Natural killer cell (primary cell): Measurements from ENCODE around the gene CMYA5. TPM values are rescaled to one million over a fixed set of nuclear protein-coding genes. Genes with fewer than 3 reads are reported as not detected.
"Not testable (repeated sequence)": the region's sequence is repeated elsewhere in the genome, so short reads cannot be mapped to it uniquely, and the experiment has no call there.

Source experiments
- ATAC-seq, 3 donors: fragments of 150-1000 bp in 2 of 3; fragments of 200-7000 bp in 1 of 3; cut with Tn5 transposase; 1 replicate in 1 of 3; 2 replicates in 2 of 3; pipeline ENCODE4 v1.10.0; 2021; ENCODE audit warnings: mild to moderate bottlenecking in 2 of 3, moderate library complexity in 2 of 3
- DNase-seq, 2 donors: peaks; one replicate each; pipeline versions ENCODE4 v3.0.0 to v3.0.0-alpha.2; 2013 to 2021; ENCODE audit warnings: mixed read lengths in 1 of 2
- H3K27ac ChIP-seq: one replicate; pipeline ENCODE4 v1.5.1; 2013; ENCODE audit warnings: mild to moderate bottlenecking, low read length
- H3K27me3 ChIP-seq: one replicate; pipeline ENCODE4 v1.6.1; 2013; ENCODE audit warnings: low read length; ENCODE audit not compliant: control insufficient read depth, insufficient read depth
- H3K36me3 ChIP-seq: one replicate; pipeline ENCODE4 v1.6.1; 2013; ENCODE audit warnings: low read length; ENCODE audit not compliant: control insufficient read depth, insufficient read depth
- H3K4me1 ChIP-seq: one replicate; pipeline ENCODE4 v1.6.1; 2013; ENCODE audit warnings: low read length; ENCODE audit not compliant: control insufficient read depth, insufficient read depth
- H3K4me3 ChIP-seq: one replicate; pipeline ENCODE4 v1.5.1; 2013; ENCODE audit warnings: low read length
- H3K9me3 ChIP-seq: one replicate; pipeline ENCODE4 v1.6.1; 2013; ENCODE audit warnings: low read length; ENCODE audit not compliant: control insufficient read depth, insufficient read depth
- H3K27ac Mint-ChIP-seq, 2 donors: one replicate each; pipeline ENCODE4 v1.8.0; 2022; ENCODE audit warnings: mild to moderate bottlenecking in 2 of 2, mixed read lengths in 2 of 2, moderate library complexity in 1 of 2
- H3K27me3 Mint-ChIP-seq, 2 donors: one replicate each; pipeline ENCODE4 v1.8.0; 2022; ENCODE audit warnings: low read depth in 2 of 2, mixed read lengths in 2 of 2
- H3K36me3 Mint-ChIP-seq: one replicate; pipeline ENCODE4 v1.8.0; 2022; ENCODE audit warnings: mixed read lengths
- H3K4me1 Mint-ChIP-seq, 2 donors: one replicate each; pipeline ENCODE4 v1.8.0; 2022; ENCODE audit warnings: mixed read lengths in 2 of 2
- H3K4me3 Mint-ChIP-seq: one replicate; pipeline ENCODE4 v1.8.0; 2022; ENCODE audit warnings: mild to moderate bottlenecking, moderate library complexity, mixed read lengths
- H3K9me3 Mint-ChIP-seq, 2 donors: one replicate each; pipeline ENCODE4 v1.8.0; 2022; ENCODE audit warnings: mixed read lengths in 2 of 2
- CTCF ChIP-seq: fragments of 200-600 bp; IDR thresholded peaks from one replicate; pipeline ENCODE4 v1.8.0; 2022; ENCODE audit warnings: antibody characterized with exemption
- WGBS: methylation state at CpG from one replicate; pipeline ENCODE4 v1.1.7; 2013; ENCODE audit warnings: missing lambda C conversion rate; ENCODE audit not compliant: insufficient coverage; 5-methylcytosine and 5-hydroxymethylcytosine counted together
- intact Hi-C: fragments of 100-400 bp; cut with micrococcal nuclease; formaldehyde crosslinking; loops from one replicate; pipeline ENCODE4 v1.14.2; 2022
- total RNA-seq, 4 donors: library from RNA; stranded (reverse); fragments of 120-200 nt in 1 of 4; gene quantifications; one replicate each; pipeline versions ENCODE4 v1.2.3 to v1.2.4, GENCODE V29; 2013 to 2022

Gene CMYA5
- total RNA-seq, 3 donors from 2014 or later (not counting 1 experiment from before 2014, with no cell fraction given) = 0.53 to 0.93 (median 0.71) TPM

GRCh38 chr5:79762929-79763328 lies 73.3 kb downstream of the CMYA5 start:
- no peak for TF ChIP-seq CTCF
- Mint-ChIP-seq H3K27ac (no peak overlapping the region), H3K27me3 (peaks cover 0 to under 1% of the 10 kb centered on the region in 2 donors), H3K4me1 (peaks cover 10 to 15% of the 10 kb centered on the region in 2 donors), H3K9me3 (peaks cover 0 to 2% of the 10 kb centered on the region in 2 donors), H3K36me3 (no peaks in the 10 kb centered on the region), H3K4me3 (no peak overlapping the region)
- WGBS = 95% methylated on average over 10 of the region's 10 CpGs
- DNase-seq (no peak), ATAC-seq (peak in 1 of 3 donors; percentile 43)
- Histone ChIP-seq H3K27ac (no peak overlapping the region), H3K4me1 (no peaks in the 10 kb centered on the region), H3K4me3 (no peak overlapping the region), H3K27me3 (no peaks in the 10 kb centered on the region), H3K36me3 (no peaks in the 10 kb centered on the region), H3K9me3 (no peaks in the 10 kb centered on the region)
- intact Hi-C loops = no loop called here

GRCh38 chr5:79764147-79764546 lies 74.5 kb downstream of the CMYA5 start:
- H3K4me3 ChIP-seq, H3K4me3 Mint-ChIP-seq, H3K27ac ChIP-seq, H3K36me3 Mint-ChIP-seq, H3K4me1 ChIP-seq, H3K9me3 Mint-ChIP-seq, H3K36me3 ChIP-seq, H3K9me3 ChIP-seq, ATAC-seq, H3K27ac Mint-ChIP-seq, H3K27me3 Mint-ChIP-seq, DNase-seq, intact Hi-C loops, H3K4me1 Mint-ChIP-seq, H3K27me3 ChIP-seq: not testable (repeated sequence)
- 78% methylated on average over 1 of the region's 3 CpGs for WGBS

- intact Hi-C loops = no loop called here
- no peak for TF ChIP-seq CTCF
- no peak overlapping the region for H3K4me3 Mint-ChIP-seq
These were observed 81.8 kb downstream of the CMYA5 start for GRCh38 chr5:79771387-79771786.

GRCh38 chr5:79772651-79773050 lies 83.0 kb downstream of the CMYA5 start:
- Histone ChIP-seq H3K4me1 (no peaks in the 10 kb centered on the region), H3K9me3 (no peaks in the 10 kb centered on the region), H3K27me3 (no peaks in the 10 kb centered on the region), H3K4me3 (no peak overlapping the region), H3K27ac (no peak overlapping the region), H3K36me3 (no peaks in the 10 kb centered on the region)
- H3K27me3 Mint-ChIP-seq = peaks cover 0 to 8% of the 10 kb centered on the region in 2 donors
- ATAC-seq (no peak), DNase-seq (no peak)
- H3K36me3 Mint-ChIP-seq = no peaks in the 10 kb centered on the region
- H3K27ac Mint-ChIP-seq = no peak overlapping the region
- no peaks in the 10 kb centered on the region for H3K4me1 Mint-ChIP-seq
- no peaks in the 10 kb centered on the region for H3K9me3 Mint-ChIP-seq
- H3K4me3 Mint-ChIP-seq = no peak overlapping the region
- intact Hi-C loops = no loop called here
- WGBS = 100% methylated on average over 1 of the region's 5 CpGs
- no peak for TF ChIP-seq CTCF

More at GRCh38 chr5:79771387-79771786, 81.8 kb downstream of the CMYA5 start:
- Mint-ChIP-seq H3K36me3 (no peaks in the 10 kb centered on the region), H3K27ac (no peak overlapping the region), H3K9me3 (peaks cover 0 to 2% of the 10 kb centered on the region in 2 donors), H3K27me3 (peaks cover 0 to 8% of the 10 kb centered on the region in 2 donors), H3K4me1 (no peaks in the 10 kb centered on the region)
- H3K4me3 ChIP-seq = no peak overlapping the region
- H3K9me3 ChIP-seq = no peaks in the 10 kb centered on the region
- 88% methylated on average over 2 of the region's 2 CpGs for WGBS
- no peaks in the 10 kb centered on the region for H3K4me1 ChIP-seq
- ATAC-seq (no peak), DNase-seq (no peak)
- H3K27me3 ChIP-seq = no peaks in the 10 kb centered on the region
- no peak overlapping the region for H3K27ac ChIP-seq
- no peaks in the 10 kb centered on the region for H3K36me3 ChIP-seq
